Measurements from ENCODE around the gene NEDD8. TPM values are rescaled to one million over a fixed set of nuclear protein-coding genes. Genes with fewer than 3 reads are reported as not detected.

Gene NEDD8
- total and polyA plus RNA-seq, 10 donors: 98.6 to 237 (median 127) TPM

DNA sequence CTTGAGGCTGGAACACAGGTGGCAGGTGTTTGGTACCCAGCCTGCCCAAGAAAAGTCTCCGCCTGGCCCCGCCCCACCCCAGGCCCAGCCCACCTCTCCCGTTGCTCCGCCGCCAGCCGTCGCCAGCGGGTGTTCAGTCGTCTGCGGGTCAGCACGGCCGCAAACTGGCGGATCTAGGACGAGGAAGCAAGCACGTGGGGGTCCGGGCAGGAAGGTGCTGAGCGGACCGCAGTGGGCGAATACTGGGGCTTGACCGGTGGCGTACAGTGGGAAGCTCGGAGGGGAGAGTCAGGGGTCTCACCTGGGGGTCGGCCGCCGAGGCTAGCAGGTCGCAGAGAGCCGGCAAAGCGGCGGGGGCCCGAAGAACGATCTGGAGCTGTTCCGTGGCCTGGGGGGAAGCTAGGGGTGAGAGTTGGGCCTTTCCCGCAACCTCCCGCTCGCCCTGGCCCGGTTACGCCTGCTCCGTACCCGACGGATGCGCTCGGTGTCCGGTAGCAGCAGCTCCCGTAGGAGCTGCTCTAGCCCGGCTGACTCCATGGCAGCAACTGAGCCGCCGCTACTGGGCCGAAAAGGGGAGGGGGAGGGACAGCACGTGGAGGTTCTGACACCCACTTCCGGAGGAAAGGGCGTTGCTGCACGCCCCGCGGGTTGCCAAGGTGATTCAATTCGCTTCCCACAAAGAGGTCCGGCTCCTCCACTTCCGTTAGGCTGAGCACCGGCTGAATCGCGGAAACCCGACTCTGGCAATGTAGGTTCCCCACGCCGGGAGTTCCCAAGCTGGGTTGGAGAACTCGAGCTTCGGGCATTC, 43.7 kb downstream of the NEDD8 start, which contains the start of gene IPO4:
Gene IPO4, minus strand, starts transcription at position 566 of the 808 bp plus-strand sequence. Its CDS starts 29 bp downstream, at position 537.
- Histone ChIP-seq H3K4me3 (peak within 1 kb of the TSS; percentile 64 to 90 (median 78)), H3K27ac (peak within 1 kb of the TSS; percentile 47 to 87 (median 69)), H3K27me3 (replicated peaks in 1 of 7) (no peaks in the 10 kb centered on the region), H3K9me3 (no peaks in the 10 kb centered on the region), H3K36me3 (peaks cover 0 to 70% (median 44%) of the 10 kb centered on the region in 6 donors), H3K4me1 (peaks cover 13 to 63% (median 27%) of the 10 kb centered on the region in 6 donors)
- peak; percentile 97 for DNase-seq
- intact Hi-C loops (cut with DNase I; ENCODE audit: low total_unique reads): no loop called here
- peak in 1 of 11 experiments; percentile 17 for TF ChIP-seq CTCF (IDR thresholded peaks at IDR 0.05 in 8 of 11, conservative IDR thresholded peaks at IDR 0.05 in 3 of 11)
- TF ChIP-seq POLR2A (IDR thresholded peaks at IDR 0.05): peak in 2 of 3 donors; percentile 19 to 49
- peak; percentile 88 to 89 (median 89) for TF ChIP-seq POLR2AphosphoS5 (IDR thresholded peaks at IDR 0.05)
- 0 to 1% (median 0%) methylated on average over 45 to 65 of the region's 65 CpGs for WGBS, 5 donors

- H3K27ac ChIP-seq: peak overlapping the region in 3 of 8 donors; percentile 76 to 87 (median 81)
- H3K36me3 ChIP-seq: peaks cover 0 to 71% (median 51%) of the 10 kb centered on the region in 6 donors
- H3K27me3 ChIP-seq (replicated peaks in 1 of 7): no peaks in the 10 kb centered on the region
- TF ChIP-seq POLR2AphosphoS5 (IDR thresholded peaks at IDR 0.05) (no peak), POLR2A (IDR thresholded peaks at IDR 0.05) (no peak)
- DNase-seq: no peak
- no peaks in the 10 kb centered on the region for H3K9me3 ChIP-seq
- 69 to 100% (median 84%) methylated on average over 1 to 2 of the region's 2 CpGs for WGBS, 5 donors
- H3K4me3 ChIP-seq: peak overlapping the region in 7 of 8 donors; percentile 64 to 90 (median 80)
- intact Hi-C loops (cut with DNase I; ENCODE audit: low total_unique reads): no loop called here
- peaks cover 13 to 57% (median 27%) of the 10 kb centered on the region in 6 donors for H3K4me1 ChIP-seq
Observed at GRCh38 chr14:24187539-24187915, 44.6 kb downstream of the NEDD8 start.

DNA sequence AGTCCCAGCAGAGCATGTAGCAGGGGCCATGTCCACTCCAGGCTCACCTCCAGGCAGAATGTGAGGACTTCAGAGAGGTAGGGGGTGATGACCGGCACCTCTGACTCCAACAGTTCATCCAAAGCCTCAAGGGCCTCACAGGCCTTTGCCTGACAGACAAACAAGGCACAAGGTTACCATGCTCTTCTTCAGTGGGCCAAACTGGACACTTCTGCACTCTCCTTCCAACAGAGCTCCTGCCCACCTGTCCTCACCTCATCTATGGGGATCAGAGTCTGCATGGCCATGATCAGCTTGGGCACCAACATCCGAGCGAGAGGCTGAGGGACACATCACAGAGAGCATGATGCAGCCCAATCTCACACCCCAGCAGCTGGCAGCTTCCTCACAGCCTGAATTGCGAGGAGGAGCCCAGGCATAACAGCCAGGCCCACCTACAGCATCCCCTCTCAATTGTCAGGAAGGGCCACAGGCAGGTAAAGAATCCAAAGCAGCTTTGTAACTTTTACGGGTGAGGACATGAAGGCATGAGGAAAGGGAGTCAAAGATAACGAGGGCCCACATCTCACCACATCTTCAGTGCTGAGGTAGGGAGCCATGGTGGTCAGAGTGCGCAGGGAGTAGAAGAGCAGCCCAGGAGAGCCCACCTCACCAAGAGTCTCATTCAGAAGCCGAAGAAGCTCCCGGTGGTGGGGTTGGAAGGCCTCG, 45.2 kb downstream of the NEDD8 start:
- DNase-seq: no peak
- intact Hi-C loops (cut with DNase I; ENCODE audit: low total_unique reads): no loop called here
- 89 to 96% (median 93%) methylated on average over 10 of the region's 10 CpGs for WGBS, 5 donors
- H3K27ac ChIP-seq: peak overlapping the region in 1 of 8 donors; percentile 81
- peaks cover 0 to 71% (median 51%) of the 10 kb centered on the region in 6 donors for H3K36me3 ChIP-seq
- no peaks in the 10 kb centered on the region for H3K27me3 ChIP-seq (replicated peaks in 1 of 7)
- H3K4me1 ChIP-seq: peaks cover 13 to 52% (median 27%) of the 10 kb centered on the region in 6 donors
- H3K4me3 ChIP-seq: no peak overlapping the region
- TF ChIP-seq CTCF (IDR thresholded peaks at IDR 0.05 in 8 of 11, conservative IDR thresholded peaks at IDR 0.05 in 3 of 11) (no peak), POLR2AphosphoS5 (IDR thresholded peaks at IDR 0.05) (no peak), POLR2A (IDR thresholded peaks at IDR 0.05) (no peak)
- H3K9me3 ChIP-seq: no peaks in the 10 kb centered on the region

GRCh38 chr14:24185741-24186140, 46.4 kb downstream of the NEDD8 start:
- TF ChIP-seq POLR2AphosphoS5 (IDR thresholded peaks at IDR 0.05) (no peak), CTCF (IDR thresholded peaks at IDR 0.05 in 8 of 11, conservative IDR thresholded peaks at IDR 0.05 in 3 of 11) (no peak), POLR2A (IDR thresholded peaks at IDR 0.05) (no peak)
- WGBS, 5 donors: 93 to 97% (median 94%) methylated on average over 7 to 11 of the region's 11 CpGs
- no peak overlapping the region for H3K27ac ChIP-seq
- no peaks in the 10 kb centered on the region for H3K27me3 ChIP-seq (replicated peaks in 1 of 7)
- no peak for DNase-seq
- peaks cover 0 to 72% (median 60%) of the 10 kb centered on the region in 6 donors for H3K36me3 ChIP-seq
- H3K4me1 ChIP-seq: peaks cover 13 to 42% (median 25%) of the 10 kb centered on the region in 6 donors
- intact Hi-C loops (cut with DNase I; ENCODE audit: low total_unique reads): no loop called here
- H3K9me3 ChIP-seq: no peaks in the 10 kb centered on the region
- H3K4me3 ChIP-seq: no peak overlapping the region

All from spleen (tissue), 11 donors.